OCI-LY3 (cell line): ENCODE measurements around the gene CEMIP.

Experiments used
- EZH2phosphoT487 ChIP-seq: fragments of 200-600 bp; shearing (Covaris generic); IDR thresholded peaks from 2 replicates; pipeline ENCODE4 v1.6.1; 2018; ENCODE audit warnings: antibody characterized with exemption, mixed run types, low read depth
- TF ChIP-seq, protein P1 (sequence below): fragments of 200-600, 300-600 bp; sonication (generic); IDR thresholded peaks from 2 replicates; pipeline ENCODE4 v1.5.1; 2014; ENCODE audit warnings: antibody characterized with exemption, low read length, low read depth

DNA sequence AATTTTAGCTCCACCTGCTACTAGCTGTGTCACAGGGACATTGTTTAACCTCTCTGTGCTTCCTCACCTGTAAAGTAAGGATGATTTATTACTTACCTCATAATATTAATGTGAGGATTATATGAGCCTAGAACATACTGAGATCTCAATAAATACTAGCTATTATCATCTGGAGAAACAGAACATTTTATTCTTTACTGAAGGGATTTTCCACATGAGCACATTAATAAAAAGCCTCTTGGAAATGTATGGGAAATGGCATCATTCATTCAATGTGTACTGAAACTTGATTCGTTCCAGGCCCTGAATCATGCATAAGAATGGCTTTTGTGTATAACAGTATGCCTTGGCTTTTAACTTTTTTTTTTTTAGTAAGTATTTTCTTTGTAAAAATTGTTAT, 11.0 kb upstream of the CEMIP start:
- TF ChIP-seq, protein P1, sequence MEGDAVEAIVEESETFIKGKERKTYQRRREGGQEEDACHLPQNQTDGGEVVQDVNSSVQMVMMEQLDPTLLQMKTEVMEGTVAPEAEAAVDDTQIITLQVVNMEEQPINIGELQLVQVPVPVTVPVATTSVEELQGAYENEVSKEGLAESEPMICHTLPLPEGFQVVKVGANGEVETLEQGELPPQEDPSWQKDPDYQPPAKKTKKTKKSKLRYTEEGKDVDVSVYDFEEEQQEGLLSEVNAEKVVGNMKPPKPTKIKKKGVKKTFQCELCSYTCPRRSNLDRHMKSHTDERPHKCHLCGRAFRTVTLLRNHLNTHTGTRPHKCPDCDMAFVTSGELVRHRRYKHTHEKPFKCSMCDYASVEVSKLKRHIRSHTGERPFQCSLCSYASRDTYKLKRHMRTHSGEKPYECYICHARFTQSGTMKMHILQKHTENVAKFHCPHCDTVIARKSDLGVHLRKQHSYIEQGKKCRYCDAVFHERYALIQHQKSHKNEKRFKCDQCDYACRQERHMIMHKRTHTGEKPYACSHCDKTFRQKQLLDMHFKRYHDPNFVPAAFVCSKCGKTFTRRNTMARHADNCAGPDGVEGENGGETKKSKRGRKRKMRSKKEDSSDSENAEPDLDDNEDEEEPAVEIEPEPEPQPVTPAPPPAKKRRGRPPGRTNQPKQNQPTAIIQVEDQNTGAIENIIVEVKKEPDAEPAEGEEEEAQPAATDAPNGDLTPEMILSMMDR = no peak
- TF ChIP-seq EZH2phosphoT487 = no peak
